ENCODE results near the gene TBATA. TPM values are rescaled to one million over a fixed set of nuclear protein-coding genes. Genes with fewer than 3 reads are reported as not detected.

TBATA gene, protein sequence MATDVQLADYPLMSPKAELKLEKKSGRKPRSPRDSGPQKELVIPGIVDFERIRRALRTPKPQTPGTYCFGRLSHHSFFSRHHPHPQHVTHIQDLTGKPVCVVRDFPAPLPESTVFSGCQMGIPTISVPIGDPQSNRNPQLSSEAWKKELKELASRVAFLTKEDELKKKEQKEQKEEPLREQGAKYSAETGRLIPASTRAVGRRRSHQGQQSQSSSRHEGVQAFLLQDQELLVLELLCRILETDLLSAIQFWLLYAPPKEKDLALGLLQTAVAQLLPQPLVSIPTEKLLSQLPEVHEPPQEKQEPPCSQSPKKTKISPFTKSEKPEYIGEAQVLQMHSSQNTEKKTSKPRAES
- not detected in 2 replicates for total RNA-seq

DNA sequence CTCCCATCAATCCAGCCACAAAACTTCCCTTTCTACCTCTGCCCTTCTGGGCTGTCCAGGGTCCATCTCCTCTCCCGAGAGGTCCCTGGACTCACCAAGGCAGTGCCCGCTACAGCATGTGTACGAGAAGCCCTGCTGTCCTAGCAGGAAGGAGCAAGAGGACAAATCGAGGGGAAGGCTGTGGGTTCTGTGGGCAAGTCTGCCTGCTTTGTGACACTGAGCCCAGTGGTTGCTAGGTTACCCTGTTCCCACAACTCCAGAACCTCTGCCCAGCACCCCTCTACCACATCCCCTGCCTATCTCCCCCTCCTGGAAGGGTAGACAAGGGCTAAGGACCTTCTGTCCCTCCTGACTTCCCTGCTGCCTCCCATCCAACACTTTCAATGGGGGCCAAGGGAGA, at the start of gene TBATA:
Gene TBATA, minus strand, starts transcription at position 188 of the 400 bp plus-strand sequence. CDS start 1,998 bp downstream, outside the sequence.
- no peak for DNase-seq (ENCODE audit: low read depth)
- H3K4me3 ChIP-seq (ENCODE audit: low read depth, low read length) = no peak within 1 kb of the TSS
- TF ChIP-seq, protein P1, sequence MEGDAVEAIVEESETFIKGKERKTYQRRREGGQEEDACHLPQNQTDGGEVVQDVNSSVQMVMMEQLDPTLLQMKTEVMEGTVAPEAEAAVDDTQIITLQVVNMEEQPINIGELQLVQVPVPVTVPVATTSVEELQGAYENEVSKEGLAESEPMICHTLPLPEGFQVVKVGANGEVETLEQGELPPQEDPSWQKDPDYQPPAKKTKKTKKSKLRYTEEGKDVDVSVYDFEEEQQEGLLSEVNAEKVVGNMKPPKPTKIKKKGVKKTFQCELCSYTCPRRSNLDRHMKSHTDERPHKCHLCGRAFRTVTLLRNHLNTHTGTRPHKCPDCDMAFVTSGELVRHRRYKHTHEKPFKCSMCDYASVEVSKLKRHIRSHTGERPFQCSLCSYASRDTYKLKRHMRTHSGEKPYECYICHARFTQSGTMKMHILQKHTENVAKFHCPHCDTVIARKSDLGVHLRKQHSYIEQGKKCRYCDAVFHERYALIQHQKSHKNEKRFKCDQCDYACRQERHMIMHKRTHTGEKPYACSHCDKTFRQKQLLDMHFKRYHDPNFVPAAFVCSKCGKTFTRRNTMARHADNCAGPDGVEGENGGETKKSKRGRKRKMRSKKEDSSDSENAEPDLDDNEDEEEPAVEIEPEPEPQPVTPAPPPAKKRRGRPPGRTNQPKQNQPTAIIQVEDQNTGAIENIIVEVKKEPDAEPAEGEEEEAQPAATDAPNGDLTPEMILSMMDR (IDR thresholded peaks at IDR 0.05; ENCODE audit: insufficient read depth, low read depth, low read length) = no peak

DNA sequence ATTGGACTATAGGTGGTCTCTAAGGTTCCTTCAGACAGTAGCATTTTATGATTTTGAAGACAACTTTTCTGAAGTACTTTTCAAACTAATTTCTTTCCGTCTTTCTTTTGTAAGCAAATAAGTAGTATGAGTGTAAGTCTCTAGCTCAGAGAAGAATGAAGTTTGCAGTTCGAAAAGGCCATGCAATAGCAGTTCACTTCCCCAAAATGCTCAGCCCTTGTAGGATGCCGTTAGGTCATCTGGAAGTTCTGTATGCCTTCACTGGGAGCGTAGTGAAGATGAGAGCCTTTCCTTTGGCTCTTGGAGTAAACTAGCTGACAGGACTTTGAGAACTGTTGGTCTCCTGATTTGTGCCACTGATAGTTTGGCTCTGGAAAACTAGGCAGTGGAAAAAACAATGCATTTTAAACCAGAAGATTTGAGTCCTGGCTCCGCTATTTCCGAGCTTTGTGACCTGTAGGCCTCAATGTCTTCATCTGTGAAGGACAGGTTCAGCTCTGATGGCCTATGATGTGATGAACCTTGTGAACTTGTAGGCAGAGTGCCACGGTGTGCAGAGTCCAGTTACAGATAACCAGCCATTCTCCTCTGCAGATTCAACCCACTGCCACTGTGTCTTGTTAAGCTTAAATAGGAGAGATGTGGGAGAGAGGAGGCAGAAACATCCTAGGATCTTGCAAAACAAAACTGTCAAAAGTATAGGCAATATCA, 49.4 kb upstream of the TBATA start:
- TF ChIP-seq, protein P1 (IDR thresholded peaks at IDR 0.05; ENCODE audit: insufficient read depth, low read depth, low read length) = no peak
- DNase-seq (ENCODE audit: low read depth) = no peak

DNA sequence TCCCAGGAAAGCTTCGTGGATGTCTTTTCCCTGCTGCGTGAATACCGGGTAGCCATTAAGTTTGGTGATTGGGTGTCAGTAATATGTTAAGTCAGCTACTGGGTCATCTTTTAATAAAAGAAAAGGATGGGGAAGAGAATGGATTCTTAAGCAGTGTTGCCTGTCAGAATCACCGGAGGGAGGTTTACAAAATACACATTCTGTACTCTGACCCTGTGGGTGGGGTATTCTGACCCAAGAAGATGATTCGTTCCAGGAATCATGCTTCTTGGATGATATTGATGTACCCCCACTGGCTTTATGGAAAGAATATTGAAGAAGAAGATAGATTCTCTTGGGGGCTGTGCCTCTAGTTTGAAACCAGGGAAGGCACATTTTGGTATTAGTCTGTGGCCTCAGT, 48.8 kb upstream of the TBATA start:
- DNase-seq (ENCODE audit: low read depth) = no peak
- TF ChIP-seq, protein P1 (IDR thresholded peaks at IDR 0.05; ENCODE audit: insufficient read depth, low read depth, low read length) = no peak
- H3K4me3 ChIP-seq (ENCODE audit: low read depth, low read length) = no peak overlapping the region

More for the DNA sequence above, 49.4 kb upstream of the TBATA start:
- no peak overlapping the region for H3K4me3 ChIP-seq (ENCODE audit: low read depth, low read length)

DNA sequence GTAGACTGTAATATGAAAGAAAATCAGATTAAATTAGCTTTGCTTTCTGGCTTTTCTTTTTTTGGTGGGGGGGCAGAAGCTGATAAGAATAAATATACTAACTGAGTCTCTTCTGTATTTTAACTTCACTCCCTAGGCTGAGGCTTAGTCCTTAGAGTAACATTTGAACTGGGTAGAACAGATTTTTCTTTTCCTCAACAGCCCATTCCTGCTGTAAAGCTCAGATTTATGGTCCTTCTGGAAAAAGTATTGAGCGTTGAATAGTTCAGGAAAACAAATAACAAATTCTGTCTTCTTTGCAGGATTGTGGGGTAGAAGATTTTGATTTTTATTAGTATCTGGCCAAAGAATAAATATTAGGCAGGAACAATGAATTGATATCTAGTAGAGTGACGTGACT, 48.4 kb upstream of the TBATA start:
- TF ChIP-seq, protein P1 (IDR thresholded peaks at IDR 0.05; ENCODE audit: insufficient read depth, low read depth, low read length) = no peak
- DNase-seq (ENCODE audit: low read depth) = no peak
- H3K4me3 ChIP-seq (ENCODE audit: low read depth, low read length) = no peak overlapping the region

DNA sequence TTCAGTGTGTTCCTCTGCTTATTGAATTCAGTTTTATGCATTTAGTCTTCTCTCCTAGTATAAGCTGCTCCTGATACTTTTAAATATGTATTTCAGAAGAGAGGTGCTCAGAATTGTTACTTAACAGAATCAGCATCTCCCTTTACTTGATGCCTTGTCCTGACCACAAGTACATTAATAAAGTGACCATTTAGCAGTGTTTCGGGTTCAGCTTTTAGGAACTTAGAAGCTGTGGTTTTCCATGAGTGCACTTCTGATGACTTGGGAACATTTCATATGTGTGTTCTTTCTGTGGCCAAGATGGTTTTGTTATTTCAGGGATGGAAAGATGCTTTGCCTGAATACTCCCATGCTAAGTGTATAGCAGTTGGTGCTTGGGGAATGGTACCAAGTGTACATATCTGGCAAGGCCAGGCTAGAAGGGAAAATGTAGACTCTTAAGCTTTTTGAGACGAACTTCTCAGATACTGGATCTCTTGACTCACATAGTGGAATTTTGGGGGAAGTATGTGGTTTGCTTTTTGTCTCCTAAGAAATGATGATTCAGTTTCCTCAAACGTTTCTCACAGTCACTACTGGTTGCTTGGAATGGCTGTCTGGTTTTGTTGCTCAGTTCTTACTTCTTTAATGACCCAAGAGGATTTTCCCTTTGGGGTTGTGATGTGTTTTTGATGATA, 47.8 kb upstream of the TBATA start:
- TF ChIP-seq, protein P1 (IDR thresholded peaks at IDR 0.05; ENCODE audit: insufficient read depth, low read depth, low read length) = no peak
- peak; percentile 93 for DNase-seq (ENCODE audit: low read depth)
- H3K4me3 ChIP-seq (ENCODE audit: low read depth, low read length) = no peak overlapping the region

DNA sequence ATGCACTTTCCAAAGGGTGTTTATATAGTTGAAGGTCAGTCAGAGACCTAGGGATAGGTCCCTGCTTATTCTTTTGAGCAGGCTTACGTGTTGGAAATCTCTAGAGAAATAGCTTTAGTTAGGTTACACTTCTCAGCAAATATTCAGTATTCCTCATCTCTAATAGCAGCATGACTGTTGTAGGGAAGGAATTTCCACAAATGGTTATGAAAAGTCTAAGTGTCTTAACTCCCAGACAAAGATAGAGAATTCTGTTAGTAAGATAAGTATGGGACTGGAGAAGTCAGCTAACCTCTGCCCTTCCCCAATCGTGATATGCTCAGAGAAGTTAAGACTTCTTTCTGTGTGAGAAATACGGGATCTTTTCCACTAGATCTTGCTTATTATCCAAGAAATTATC, 47.0 kb upstream of the TBATA start:
- no peak overlapping the region for H3K4me3 ChIP-seq (ENCODE audit: low read depth, low read length)
- peak; percentile 26 for DNase-seq (ENCODE audit: low read depth)

More for the DNA sequence above, 47.0 kb upstream of the TBATA start:
- TF ChIP-seq, protein P1 (IDR thresholded peaks at IDR 0.05; ENCODE audit: insufficient read depth, low read depth, low read length) = no peak

Measured in fibroblast of villous mesenchyme (primary cell).